OCI-LY7 (cell line): ENCODE data around the gene DCHS1.

Experiments used
- CTCF ChIP-seq: fragments of 200-600 bp; sonication (generic); conservative IDR thresholded peaks from 2 replicates; pipeline ENCODE4 v1.5.1; 2014; ENCODE audit warnings: mild to moderate bottlenecking, antibody characterized with exemption, low read length, moderate library complexity, mixed read lengths
- EZH2phosphoT487 ChIP-seq: fragments of 200-600 bp; sonication (generic); IDR thresholded peaks from 2 replicates; pipeline ENCODE4 v1.6.1; 2018; ENCODE audit warnings: low read depth, borderline replicate concordance, mild to moderate bottlenecking, mixed run types, antibody characterized with exemption, low read length, moderate library complexity, mixed read lengths

DNA sequence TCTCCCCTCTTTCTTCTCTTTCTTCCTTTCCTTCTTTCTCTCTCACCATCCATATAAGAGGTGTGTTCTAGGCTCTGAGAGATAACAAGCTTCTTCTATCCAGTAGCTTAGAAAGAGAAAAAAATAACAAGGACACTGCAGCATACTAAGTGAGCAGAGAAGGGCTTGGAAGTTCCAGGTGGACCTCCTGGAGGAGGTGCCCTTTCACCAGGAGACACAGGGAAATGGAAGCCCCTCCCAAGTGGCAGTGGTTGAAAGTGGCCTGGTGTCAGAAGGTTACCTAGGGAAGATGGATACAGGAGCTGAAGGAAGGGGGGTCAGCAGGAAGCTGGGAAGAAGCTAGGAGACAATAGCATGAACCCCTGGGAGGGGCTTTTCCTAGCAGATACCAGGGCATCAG lies 5.5 kb downstream of the DCHS1 start:
- TF ChIP-seq CTCF (no peak), EZH2phosphoT487 (no peak)
